Activated CD4-positive, alpha-beta T cell treated with anti-CD3 and anti-CD28 coated beads, Interleukin-2, amount 50 U/mL, for 1 hour (primary cell): ENCODE results near the gene JPT2.

Experiments
- DNase-seq: peaks from one replicate; pipeline ENCODE4 v3.0.0-alpha.2; 2020

The JPT2 gene

GRCh38 chr16:1740781-1741490, 62.9 kb downstream of the JPT2 start:
- no peak for DNase-seq

GRCh38 chr16:1741553-1742165, 63.6 kb downstream of the JPT2 start:
- DNase-seq = no peak

GRCh38 chr16:1743376-1744337, 65.6 kb downstream of the JPT2 start:
- DNase-seq = no peak

GRCh38 chr16:1744338-1744840, 66.3 kb downstream of the JPT2 start:
- DNase-seq = no peak

- DNase-seq = no peak
These were observed 67.3 kb downstream of the JPT2 start for GRCh38 chr16:1745181-1745899.

- no peak for DNase-seq
These were observed 68.0 kb downstream of the JPT2 start for GRCh38 chr16:1745900-1746692.

- no peak for DNase-seq
These were observed 68.7 kb downstream of the JPT2 start for GRCh38 chr16:1746693-1747195.

GRCh38 chr16:1747934-1748333, 69.9 kb downstream of the JPT2 start:
- no peak for DNase-seq

GRCh38 chr16:1749152-1750117, 71.4 kb downstream of the JPT2 start:
- no peak for DNase-seq
